H1 (cell line): ENCODE results near the gene LOXL1. TPM values are rescaled to one million over a fixed set of nuclear protein-coding genes. Genes with fewer than 3 reads are reported as not detected.

ENCODE experiments used
- CTCF ChIA-PET: fragments of 300-600 bp; sonication (Branson Sonifier 250); formaldehyde crosslinking; loops from one replicate; lab custom pipeline; 2021; ENCODE audit not compliant: partially characterized antibody; lab: Charles Lee
- POLR2A ChIA-PET: fragments of 300-600 bp; sonication (Branson Sonifier 250); formaldehyde crosslinking; loops from one replicate; lab custom pipeline; 2021; ENCODE audit warnings: inconsistent platforms; ENCODE audit not compliant: partially characterized antibody; lab: Charles Lee
- DNase-seq, 2 experiments: peaks; one replicate each; pipeline versions ENCODE4 v3.0.0 to v3.0.0-alpha.2; 2010 to 2022; ENCODE audit warnings: low spot score in 2 of 2, low read depth in 1 of 2, mixed read lengths in 1 of 2
- FAIRE-seq: peaks from 2 replicates; lab custom pipeline; 2011; peaks lifted over from hg19 to GRCh38; lab: Jason Lieb, UNC
- H2AFZ ChIP-seq: 2 replicates; pipeline ENCODE4 v1.8.1; 2012; ENCODE audit warnings: low read length, inconsistent platforms
- H2AK5ac ChIP-seq: 2 replicates; pipeline ENCODE4 v1.6.1; 2013; ENCODE audit warnings: low read depth, low read length
- H2BK120ac ChIP-seq: replicated peaks from 2 replicates; pipeline ENCODE3; 2013; ENCODE audit warnings: low read depth, low read length, inconsistent platforms
- H2BK12ac ChIP-seq: 2 replicates; pipeline ENCODE4 v1.6.1; 2013; ENCODE audit warnings: low read depth, low read length
- H2BK15ac ChIP-seq: 2 replicates; pipeline ENCODE4 v1.6.1; 2013; ENCODE audit warnings: low read length
- H2BK20ac ChIP-seq: 2 replicates; pipeline ENCODE4 v1.6.1; 2013; ENCODE audit warnings: low read length
- H2BK5ac ChIP-seq: 2 replicates; pipeline ENCODE4 v1.6.1; 2013; ENCODE audit warnings: low read depth, low read length
- H3K14ac ChIP-seq: 2 replicates; pipeline ENCODE4 v1.6.1; 2013; ENCODE audit warnings: inconsistent platforms; ENCODE audit not compliant: insufficient read length
- H3K18ac ChIP-seq: 2 replicates; pipeline ENCODE4 v1.6.1; 2013; ENCODE audit warnings: low read length; ENCODE audit errors: extremely low read depth
- H3K23ac ChIP-seq: 2 replicates; pipeline ENCODE4 v1.6.1; 2013; ENCODE audit warnings: inconsistent platforms; ENCODE audit not compliant: insufficient read length
- H3K23me2 ChIP-seq: 2 replicates; pipeline ENCODE4 v1.6.1; 2013; ENCODE audit warnings: low read depth, low read length
- H3K27ac ChIP-seq: 2 replicates; pipeline ENCODE4 v1.6.1; 2011; ENCODE audit warnings: low read depth, low read length, inconsistent platforms
- H3K27me3 ChIP-seq, 4 experiments: replicated peaks in 1 of 4; 1 replicate in 1 of 4; 2 replicates in 3 of 4; pipeline versions ENCODE4 v1.6.1 to v1.8.1; 2011 to 2013; ENCODE audit warnings: low read length in 3 of 4, mild to moderate bottlenecking in 3 of 4, inconsistent platforms in 2 of 4, mixed read lengths in 2 of 4, moderate library complexity in 1 of 4; ENCODE audit not compliant: control insufficient read depth in 3 of 4, insufficient read depth in 3 of 4; ENCODE audit errors: extremely low read depth in 1 of 4
- H3K36me3 ChIP-seq, 4 experiments: 2 replicates each; pipeline versions ENCODE4 v1.6.1 to v1.8.1; 2011 to 2013; ENCODE audit warnings: mild to moderate bottlenecking in 4 of 4, low read length in 3 of 4, moderate library complexity in 2 of 4, control low read depth in 1 of 4, inconsistent platforms in 1 of 4; ENCODE audit not compliant: insufficient read depth in 4 of 4, control insufficient read depth in 2 of 4
- H3K4ac ChIP-seq: replicated peaks from 2 replicates; pipeline ENCODE3; 2013; ENCODE audit warnings: low read length, low read depth, mixed read lengths, inconsistent platforms; ENCODE audit not compliant: insufficient read length
- H3K4me1 ChIP-seq, 4 experiments: replicated peaks in 1 of 4; 1 replicate in 1 of 4; 2 replicates in 3 of 4; pipeline versions ENCODE4 v1.6.1 to v1.8.1; 2011 to 2013; ENCODE audit warnings: low read length in 3 of 4, inconsistent platforms in 2 of 4, mixed read lengths in 1 of 4; ENCODE audit not compliant: insufficient read depth in 4 of 4, control insufficient read depth in 3 of 4
- H3K4me2 ChIP-seq, 2 experiments: 2 replicates each; pipeline versions ENCODE4 v1.6.1 to v1.8.1; 2011 to 2013; ENCODE audit warnings: low read depth in 2 of 2, low read length in 2 of 2, control low read depth in 1 of 2, inconsistent platforms in 1 of 2, mild to moderate bottlenecking in 1 of 2; ENCODE audit not compliant: insufficient read depth in 1 of 2
- H3K4me3 ChIP-seq, 4 experiments: fragments of 200-600, 300-600 bp in 1 of 4; sonication (generic), shearing (Covaris generic), sonication (Bioruptor Twin) in 1 of 4; 2 replicates each; pipeline versions ENCODE4 v1.5.1 to v1.8.1; 2011 to 2016; ENCODE audit warnings: low read length in 4 of 4, low read depth in 3 of 4, control low read depth in 2 of 4, inconsistent platforms in 2 of 4, mild to moderate bottlenecking in 2 of 4, mixed read lengths in 1 of 4, moderate library complexity in 1 of 4; ENCODE audit not compliant: insufficient read depth in 2 of 4; ENCODE audit errors: extremely low read depth in 1 of 4
- H3K56ac ChIP-seq: replicated peaks from 2 replicates; pipeline ENCODE3; 2013; ENCODE audit warnings: low read depth, mild to moderate bottlenecking, mixed read lengths, low read length, inconsistent platforms; ENCODE audit not compliant: insufficient read length
- H3K79me1 ChIP-seq: 2 replicates; pipeline ENCODE4 v1.6.1; 2013; ENCODE audit warnings: low read depth, low read length, control low read depth
- H3K79me2 ChIP-seq, 2 experiments: 2 replicates each; pipeline versions ENCODE4 v1.6.1 to v1.8.1; 2012 to 2013; ENCODE audit warnings: low read length in 2 of 2, mild to moderate bottlenecking in 2 of 2, inconsistent platforms in 1 of 2; ENCODE audit not compliant: insufficient read depth in 2 of 2, control insufficient read depth in 1 of 2
- H3K9ac ChIP-seq, 4 experiments: replicated peaks in 1 of 4; 1 replicate in 1 of 4; 2 replicates in 3 of 4; pipeline versions ENCODE4 v1.6.1 to v1.8.1; 2011 to 2013; ENCODE audit warnings: low read depth in 3 of 4, low read length in 3 of 4, control low read depth in 2 of 4, mild to moderate bottlenecking in 2 of 4, moderate library complexity in 2 of 4, inconsistent platforms in 1 of 4; ENCODE audit errors: extremely low read depth in 1 of 4
- H3K9me3 ChIP-seq, 2 experiments: 2 replicates each; pipeline versions ENCODE4 v1.6.1 to v1.8.1; 2012 to 2013; ENCODE audit warnings: mild to moderate bottlenecking in 2 of 2, moderate library complexity in 2 of 2, control low read depth in 1 of 2, inconsistent platforms in 1 of 2, low read depth in 1 of 2, low read length in 1 of 2, mixed read lengths in 1 of 2; ENCODE audit not compliant: insufficient read depth in 2 of 2
- H4K20me1 ChIP-seq, 2 experiments: replicated peaks in 1 of 2; 2 replicates each; pipeline versions ENCODE3 to v1.8.1; 2011 to 2013; ENCODE audit warnings: inconsistent platforms in 2 of 2, low read length in 2 of 2, mild to moderate bottlenecking in 1 of 2; ENCODE audit not compliant: insufficient read depth in 2 of 2, control insufficient read depth in 1 of 2
- H4K5ac ChIP-seq: 2 replicates; pipeline ENCODE4 v1.6.1; 2013; ENCODE audit warnings: low read length, low read depth, mixed read lengths, inconsistent platforms; ENCODE audit not compliant: insufficient read length
- H4K8ac ChIP-seq: 2 replicates; pipeline ENCODE4 v1.8.0; 2013; ENCODE audit warnings: mild to moderate bottlenecking, moderate library complexity, low read length, inconsistent platforms; ENCODE audit not compliant: insufficient read depth; ENCODE audit errors: extremely low read depth
- H4K91ac ChIP-seq: replicated peaks from 2 replicates; pipeline ENCODE3; 2013; ENCODE audit warnings: low read length, mixed read lengths, inconsistent platforms; ENCODE audit not compliant: insufficient read length
- NANOG ChIP-seq: IDR thresholded peaks from 2 replicates; pipeline ENCODE4 v1.6.1; 2011; ENCODE audit warnings: low read length, low read depth, mild to moderate bottlenecking, inconsistent platforms; ENCODE audit not compliant: insufficient read depth, poor library complexity, severe bottlenecking
- SP4 ChIP-seq: IDR thresholded peaks from 2 replicates; pipeline ENCODE4 v1.6.1; 2012; ENCODE audit warnings: low read length, inconsistent platforms
- WGBS, 2 experiments: shearing (Covaris generic) in 1 of 2; methylation state at CpG; one replicate each; pipeline versions ENCODE4 v1.1.6 to v1.1.7; 2013 to 2015; ENCODE audit warnings: low lambda C conversion rate in 2 of 2, mixed read lengths in 2 of 2, inconsistent platforms in 1 of 2, low coverage in 1 of 2, missing lambda C conversion rate in 1 of 2; ENCODE audit not compliant: insufficient replicate concordance in 2 of 2, insufficient coverage in 1 of 2, insufficient read length in 1 of 2; ENCODE audit errors: extremely low coverage in 1 of 2, missing lambda C conversion rate in 1 of 2; 5-methylcytosine and 5-hydroxymethylcytosine counted together
- polyA plus RNA-seq, 7 experiments: library from polyadenylated mRNA; depleted of rRNA in 3 of 7; stranded (reverse) in 5 of 7; unstranded in 2 of 7; fragments of >200 nt in 5 of 7; fragments of 200-250 nt in 2 of 7; gene quantifications; 1 replicate in 5 of 7; 2 replicates in 1 of 7; 4 replicates in 1 of 7; pipeline versions ENCODE4 v1.2.1 to v1.2.3, GENCODE V29; 2011 to 2013; ENCODE audit warnings: missing spikeins in 2 of 7, mixed read lengths in 2 of 7
- total RNA-seq: library from RNA; stranded (reverse); fragmentation: NEBNext Ultra II Directional; extraction: Animal tissue kit (Norgen Biotek cat#: 25700); gene quantifications from 2 replicates; pipeline ENCODE4 v1.2.1, GENCODE V29; 2021

LOXL1 gene
- total and polyA plus RNA-seq, 2 of the 8 experiments (the other 6 are each of a cell fraction or from before 2014, with no cell fraction given): 8.1 to 14.4 TPM

GRCh38 chr15:73891328-73892315 lies 34.6 kb upstream of the LOXL1 start:
- Histone ChIP-seq H3K23me2 (no peaks in the 10 kb centered on the region), H2AFZ (no peak overlapping the region), H2BK12ac (no peak overlapping the region), H4K5ac (no peak overlapping the region), H3K4me2 (no peak overlapping the region), H2BK20ac (no peak overlapping the region), H3K9me3 (no peaks in the 10 kb centered on the region), H3K79me1 (no peaks in the 10 kb centered on the region; the same call in 1 of the 2 replicates), H2BK120ac (no peak overlapping the region), H4K91ac (no peak overlapping the region), H4K8ac (no peak overlapping the region), H3K79me2 (no peaks in the 10 kb centered on the region), H3K27ac (no peak overlapping the region), H3K36me3 (no peaks in the 10 kb centered on the region), H3K14ac (no peak overlapping the region), H3K18ac (no peak overlapping the region), H3K4me3 (no peak overlapping the region), H3K4ac (no peak overlapping the region), H3K56ac (no peak overlapping the region), H2BK5ac (no peak overlapping the region), H2AK5ac (no peak overlapping the region), H4K20me1 (no peaks in the 10 kb centered on the region), H3K27me3 (no peaks in the 10 kb centered on the region; a peak in 1 of 7 replicates), H3K9ac (no peak overlapping the region), H3K4me1 (no peaks in the 10 kb centered on the region), H3K23ac (no peak overlapping the region), H2BK15ac (no peak overlapping the region)
- TF ChIP-seq SP4 (no peak), NANOG (no peak)
- WGBS, 2 experiments: 78% methylated on average over 11 of the region's 11 CpGs; no CpG with 5 or more reads in 1 of the 2 experiments
- CTCF ChIA-PET: interaction anchor here (0.8 to 9.8 kb wide), 7 partner anchors 8 to 25 kb away, joined by 3 to 167 read pairs (median 4); partner anchors contain the start of gene TBC1D21
- POLR2A ChIA-PET: no interaction called here
- FAIRE-seq: no peak
- DNase-seq: no peak
